Breast epithelium (tissue), 4 donors: ENCODE results near the gene TTYH3. TPM values are rescaled to one million over a fixed set of nuclear protein-coding genes. Genes with fewer than 3 reads are reported as not detected.
"Not testable (repeated sequence)": the region's sequence is repeated elsewhere in the genome, so short reads cannot be mapped to it uniquely, and the experiment has no call there.

Source experiments
- DNase-seq, 2 donors: peaks; one replicate each; pipeline ENCODE4 v3.0.0-alpha.2; 2019; ENCODE audit warnings: low spot score in 2 of 2
- H3K27ac ChIP-seq, 2 donors: fragments of 200-600 bp; sonication (generic) in 1 of 2; one replicate each; pipeline ENCODE4 v1.5.1; 2016 to 2019; ENCODE audit warnings: mild to moderate bottlenecking in 1 of 2
- H3K27me3 ChIP-seq, 2 donors: fragments of 200-600 bp; sonication (generic) in 1 of 2; one replicate each; pipeline versions ENCODE4 v1.5.1 to v1.6.0; 2017 to 2019; ENCODE audit warnings: control low read depth in 1 of 2, mild to moderate bottlenecking in 1 of 2
- H3K36me3 ChIP-seq: fragments of 200-600 bp; one replicate; pipeline ENCODE4 v1.5.1; 2019
- H3K4me1 ChIP-seq, 2 donors: fragments of 200-600 bp; sonication (generic); one replicate each; pipeline ENCODE4 v1.5.1; 2016 to 2019; ENCODE audit warnings: control low read depth in 1 of 2
- H3K4me3 ChIP-seq, 3 donors: fragments of 200-600 bp; sonication (generic); 1 replicate in 2 of 3; 2 replicates in 1 of 3; pipeline ENCODE4 v1.5.1; 2016 to 2019; ENCODE audit warnings: mild to moderate bottlenecking in 3 of 3, moderate library complexity in 2 of 3
- H3K9me3 ChIP-seq, 2 donors: fragments of 200-600 bp; sonication (generic) in 1 of 2; one replicate each; pipeline ENCODE4 v1.5.1; 2016 to 2019; ENCODE audit warnings: control low read depth in 1 of 2
- CTCF ChIP-seq, 3 donors: fragments of 450-650 bp; IDR thresholded peaks; one replicate each; pipeline ENCODE4 v1.5.1; 2016 to 2017; ENCODE audit warnings: antibody characterized with exemption in 3 of 3, mild to moderate bottlenecking in 3 of 3, moderate library complexity in 3 of 3
- POLR2A ChIP-seq: fragments of 450-650 bp; IDR thresholded peaks from one replicate; pipeline ENCODE4 v1.6.1; 2016; ENCODE audit warnings: antibody characterized with exemption, mild to moderate bottlenecking, moderate library complexity
- POLR2AphosphoS5 ChIP-seq, 3 donors: sonication (generic); formaldehyde crosslinking; IDR thresholded peaks; one replicate each; pipeline ENCODE4 v1.6.1; 2017; ENCODE audit warnings: antibody characterized with exemption in 3 of 3
- intact Hi-C: fragments of 100-400 bp; cut with DNase I; formaldehyde crosslinking; loops from one replicate; pipeline ENCODE4 v1.15.1; 2023; ENCODE audit warnings: low total_unique reads
- total RNA-seq, 3 donors: library from RNA; depleted of rRNA; stranded (reverse); fragments of >200 nt; gene quantifications; one replicate each; pipeline ENCODE4 v1.1.0, GENCODE V29; 2016

Gene TTYH3
- total RNA-seq, 3 donors from 2014 or later: 11.6 to 17.9 (median 17.4) TPM

- TF ChIP-seq CTCF (IDR thresholded peaks at IDR 0.05) (no peak), POLR2AphosphoS5 (IDR thresholded peaks at IDR 0.05) (no peak), POLR2A (no peak)
- intact Hi-C loops: no loop called here
- H3K27ac ChIP-seq: no peak overlapping the region
- no peaks in the 10 kb centered on the region for H3K9me3 ChIP-seq
- H3K36me3 ChIP-seq: no peaks in the 10 kb centered on the region
- no peak overlapping the region for H3K4me3 ChIP-seq
- H3K4me1 ChIP-seq: no peaks in the 10 kb centered on the region
- no peaks in the 10 kb centered on the region for H3K27me3 ChIP-seq
- no peak for DNase-seq
Observed at GRCh38 chr7:2586326-2587020, 45.3 kb upstream of the TTYH3 start.

GRCh38 chr7:2587134-2587533 lies 44.7 kb upstream of the TTYH3 start:
- TF ChIP-seq POLR2A (no peak), POLR2AphosphoS5 (IDR thresholded peaks at IDR 0.05) (no peak), CTCF (IDR thresholded peaks at IDR 0.05) (no peak)
- H3K36me3 ChIP-seq: no peaks in the 10 kb centered on the region

GRCh38 chr7:2587778-2588177 lies 44.0 kb upstream of the TTYH3 start:
- Histone ChIP-seq H3K4me1 (no peaks in the 10 kb centered on the region), H3K9me3 (no peaks in the 10 kb centered on the region), H3K27me3 (no peaks in the 10 kb centered on the region), H3K4me3 (no peak overlapping the region), H3K36me3 (no peaks in the 10 kb centered on the region), H3K27ac (no peak overlapping the region)
- no peak for DNase-seq
- intact Hi-C loops: no loop called here
- TF ChIP-seq POLR2AphosphoS5 (IDR thresholded peaks at IDR 0.05): no peak
- TF ChIP-seq POLR2A: no peak
- TF ChIP-seq CTCF (IDR thresholded peaks at IDR 0.05): no peak

More at GRCh38 chr7:2587134-2587533, 44.7 kb upstream of the TTYH3 start:
- DNase-seq: no peak
- no peaks in the 10 kb centered on the region for H3K9me3 ChIP-seq
- no peak overlapping the region for H3K4me3 ChIP-seq
- no peaks in the 10 kb centered on the region for H3K4me1 ChIP-seq
- H3K27ac ChIP-seq: no peak overlapping the region
- H3K27me3 ChIP-seq: no peaks in the 10 kb centered on the region
- intact Hi-C loops: no loop called here

GRCh38 chr7:2589341-2589740 lies 42.4 kb upstream of the TTYH3 start:
- H3K9me3 ChIP-seq: no peaks in the 10 kb centered on the region
- H3K4me3 ChIP-seq: no peak overlapping the region
- no peak for DNase-seq
- TF ChIP-seq POLR2A: no peak
- no peak for TF ChIP-seq CTCF (IDR thresholded peaks at IDR 0.05)
- no peak for TF ChIP-seq POLR2AphosphoS5 (IDR thresholded peaks at IDR 0.05)
- no peaks in the 10 kb centered on the region for H3K4me1 ChIP-seq
- H3K36me3 ChIP-seq: no peaks in the 10 kb centered on the region
- H3K27me3 ChIP-seq: no peaks in the 10 kb centered on the region
- intact Hi-C loops: no loop called here
- no peak overlapping the region for H3K27ac ChIP-seq

GRCh38 chr7:2589941-2590340 lies 41.8 kb upstream of the TTYH3 start:
- intact Hi-C loops, H3K36me3 ChIP-seq, DNase-seq, H3K4me3 ChIP-seq, H3K27me3 ChIP-seq, H3K9me3 ChIP-seq, H3K4me1 ChIP-seq, H3K27ac ChIP-seq: not testable (repeated sequence)
